Activated naive CD4-positive, alpha-beta T cell treated with Interleukin-2 at 50 U/mL for 16 hours (primary cell): ENCODE measurements around the gene SAP30L.
A peak's percentile ranks its signal among the peaks of the same experiment; 100 is the strongest.

Experiments used
- DNase-seq: peaks from one replicate; pipeline ENCODE4 v3.0.0-alpha.2; 2020

Gene SAP30L

DNA sequence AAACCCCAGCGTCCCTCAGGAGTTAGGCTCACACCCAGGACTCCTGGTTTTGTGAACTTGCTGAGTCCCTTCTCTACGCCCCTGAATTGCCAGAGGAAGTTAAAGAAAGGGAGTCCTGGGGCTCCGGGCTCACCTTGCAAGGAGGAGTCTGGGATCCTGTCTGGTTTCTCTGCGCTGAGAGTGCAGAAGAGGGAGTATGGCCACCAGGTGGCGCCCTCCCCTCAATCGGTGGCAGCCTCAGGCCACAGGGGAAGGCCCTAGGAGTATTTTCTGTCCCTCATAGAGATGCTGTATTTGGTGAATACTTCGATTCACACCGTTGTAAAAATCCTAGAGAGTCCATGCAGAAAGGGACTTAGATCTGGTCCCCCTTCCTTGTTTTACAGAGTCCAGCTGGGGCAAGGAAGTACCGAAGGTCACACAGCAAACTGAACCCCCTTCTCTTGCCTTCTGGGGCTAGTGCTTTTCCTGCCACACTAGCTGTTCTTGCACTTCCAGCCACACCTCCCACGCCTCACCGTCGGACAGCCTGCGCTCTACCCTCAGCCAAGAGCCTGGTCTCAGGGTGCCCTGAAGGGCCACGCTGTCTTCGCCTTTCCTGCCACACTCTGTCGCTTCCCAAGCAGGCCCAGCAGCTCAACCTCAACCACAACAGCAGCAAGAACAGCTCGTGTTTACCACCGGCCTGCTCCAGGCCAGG lies 22.0 kb downstream of the SAP30L start:
- peak; percentile 78 for DNase-seq

DNA sequence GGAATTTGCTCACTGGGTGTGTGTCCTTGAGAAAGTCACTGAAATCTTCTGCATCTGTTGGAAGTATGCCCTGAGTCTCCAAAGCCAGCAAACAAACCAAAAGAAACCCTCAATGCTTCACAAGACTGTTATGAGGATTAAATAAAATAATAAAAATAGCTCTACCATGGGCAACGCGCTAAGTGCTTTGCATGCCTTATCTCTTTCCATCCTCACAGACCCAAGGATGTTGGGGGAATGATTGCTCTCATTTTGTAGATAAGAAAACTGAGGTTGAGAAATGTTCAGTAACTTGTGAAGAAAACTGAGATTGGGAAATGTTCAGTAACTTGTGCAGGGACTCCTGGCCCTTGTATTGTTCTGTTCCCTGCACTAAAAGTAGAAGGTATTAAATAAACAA lies 24.3 kb downstream of the SAP30L start:
- DNase-seq: no peak

DNA sequence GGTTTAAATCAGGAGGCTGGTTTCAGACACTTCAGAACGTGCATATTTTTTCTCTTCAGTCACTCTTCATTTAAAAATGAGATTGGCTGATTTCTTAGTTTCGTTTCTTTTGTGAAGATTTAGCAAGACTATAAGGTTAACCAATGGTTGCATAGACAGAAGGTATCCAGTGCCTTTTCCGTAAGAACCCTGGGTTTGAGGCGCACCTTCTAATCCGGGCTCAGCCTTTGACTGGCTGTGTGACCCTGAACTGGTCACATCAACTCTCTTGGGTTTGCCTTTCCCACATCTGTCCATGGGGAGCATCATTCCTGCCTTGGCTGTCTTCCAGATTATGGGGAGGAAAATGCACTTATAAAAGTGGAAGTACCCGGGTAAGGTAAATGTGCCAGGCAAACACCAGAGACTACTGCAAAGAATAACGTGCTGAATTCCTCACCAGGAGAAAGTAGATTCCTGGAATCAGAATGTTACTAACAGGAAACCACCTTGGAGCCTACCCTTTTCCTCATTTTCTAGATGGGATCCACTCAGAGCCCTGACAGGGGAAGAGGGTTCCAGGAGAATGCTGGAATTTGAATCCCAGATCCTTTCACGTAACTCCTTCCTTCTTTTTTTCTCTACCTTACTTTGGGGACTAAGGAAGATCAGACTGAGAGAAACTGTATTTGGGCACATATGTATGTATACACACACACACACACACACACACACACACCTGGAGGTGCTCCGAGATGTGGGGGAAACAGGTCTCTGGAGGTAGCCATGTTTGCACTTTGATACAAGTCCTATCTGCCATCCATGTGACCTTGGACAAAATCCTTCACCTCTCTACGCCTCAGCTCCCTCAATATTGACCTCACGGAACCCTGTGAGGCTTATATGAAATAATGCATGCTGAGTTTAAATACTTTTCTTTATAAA lies 25.4 kb downstream of the SAP30L start:
- no peak for DNase-seq

DNA sequence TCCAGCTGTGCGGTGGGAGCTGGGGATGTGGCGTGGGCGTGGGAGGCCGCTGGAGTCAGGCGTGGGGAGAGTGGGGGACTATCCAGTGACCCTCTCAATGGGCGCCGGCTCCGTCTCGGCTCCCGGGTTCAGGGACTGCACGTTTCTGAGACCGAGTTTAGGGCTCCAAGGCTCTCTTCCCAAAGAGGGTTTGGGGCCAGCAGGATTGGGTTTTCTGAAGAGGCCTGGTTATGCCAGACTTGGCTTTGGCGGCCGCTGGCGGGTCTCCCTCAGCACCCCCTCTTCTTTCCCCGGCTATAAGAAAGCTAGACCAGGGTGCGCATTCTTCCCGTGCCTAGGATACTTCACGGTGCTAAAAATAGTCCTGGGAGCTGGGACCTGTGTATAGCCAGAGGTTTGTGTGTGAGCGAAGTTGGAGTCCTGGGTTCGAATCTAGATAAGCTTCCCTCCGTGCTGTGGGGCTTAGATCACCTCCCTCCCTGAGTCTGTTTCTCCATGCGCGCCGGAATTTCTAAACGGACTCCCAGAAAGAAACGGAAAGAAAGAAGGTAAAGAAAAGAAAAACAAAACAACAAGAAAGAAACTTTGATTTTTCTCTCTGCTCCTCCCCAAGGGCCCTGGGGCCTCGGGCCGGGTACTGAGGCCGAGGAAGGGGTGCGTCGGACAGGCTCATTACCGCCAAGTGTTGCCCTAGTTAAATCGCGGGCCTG lies 27.2 kb downstream of the SAP30L start:
- no peak for DNase-seq

DNA sequence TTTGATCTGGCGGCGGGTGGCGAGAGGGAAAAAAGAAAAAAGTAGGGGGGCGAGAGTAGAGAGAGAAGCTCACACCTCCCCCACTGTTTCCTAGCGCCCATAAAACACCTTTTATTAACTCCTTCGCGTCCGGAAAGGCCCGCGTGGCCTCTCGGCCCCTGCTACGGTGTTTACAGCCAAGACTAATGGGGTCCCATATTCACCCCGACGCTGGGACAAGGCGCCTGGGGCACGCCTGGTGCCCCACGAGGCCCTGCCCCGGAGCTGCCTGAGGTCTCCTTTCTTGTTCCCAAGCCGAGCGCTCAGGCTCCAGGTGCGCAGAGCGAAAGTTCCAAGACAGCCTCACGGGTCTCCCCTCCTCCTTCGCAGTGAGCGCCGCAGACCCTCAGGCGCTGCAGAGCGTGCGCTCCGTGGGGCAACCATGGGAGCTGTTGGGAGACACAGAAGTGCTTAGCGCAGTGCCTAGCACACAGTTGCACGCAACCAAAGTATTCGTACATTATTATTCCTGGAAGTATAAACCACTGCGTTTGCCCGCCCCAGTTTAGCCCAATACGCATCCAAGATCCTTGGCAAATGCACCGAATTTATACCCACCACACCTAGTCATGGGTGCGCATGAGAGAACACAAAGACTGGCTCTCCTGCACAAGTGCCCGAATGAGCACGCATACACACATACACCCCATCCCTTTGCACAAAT lies 27.9 kb downstream of the SAP30L start:
- no peak for DNase-seq

DNA sequence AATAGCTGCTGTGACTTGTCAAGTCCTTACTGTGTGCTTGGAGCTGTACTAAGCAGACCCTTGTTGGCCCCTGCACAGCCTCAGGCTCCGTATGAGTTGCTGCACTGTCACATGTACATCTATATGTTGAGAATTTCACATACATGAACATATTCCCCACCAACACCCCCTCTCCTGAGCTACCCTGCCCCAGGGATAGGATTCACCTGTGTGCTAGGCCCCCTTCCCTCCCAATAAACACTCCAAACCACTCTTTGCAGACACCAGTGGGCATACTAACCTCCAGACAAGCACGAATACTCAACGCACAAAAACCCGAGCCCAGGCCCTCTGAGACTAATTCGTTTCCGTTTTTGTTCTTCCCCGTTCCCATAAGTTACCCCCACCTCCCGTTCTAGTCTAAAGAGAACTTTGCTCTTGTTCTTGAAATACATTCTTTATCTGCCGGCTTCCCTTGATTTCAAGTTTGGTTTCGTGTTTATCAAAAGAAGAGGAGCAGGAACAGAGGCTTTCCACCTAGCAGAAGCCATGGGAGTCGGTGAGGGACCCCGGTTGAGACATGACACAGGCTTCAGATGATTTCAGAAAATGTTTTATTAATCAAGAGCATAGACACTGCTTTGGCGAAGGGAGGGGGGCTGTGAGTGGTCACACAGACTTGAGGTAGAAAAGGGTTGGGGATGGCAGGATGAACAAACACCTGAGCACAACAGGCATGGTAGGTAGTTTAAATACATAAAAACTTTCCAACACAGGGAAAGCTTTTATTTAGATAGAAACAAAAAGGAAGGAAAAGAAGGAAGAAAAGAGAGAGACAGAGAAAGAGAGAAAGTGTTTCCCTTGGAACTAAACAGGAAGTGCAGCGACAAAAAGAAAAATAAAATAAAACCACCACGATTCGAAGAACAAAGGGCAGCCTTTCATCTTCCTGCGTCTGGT lies 28.9 kb downstream of the SAP30L start:
- no peak for DNase-seq

DNA sequence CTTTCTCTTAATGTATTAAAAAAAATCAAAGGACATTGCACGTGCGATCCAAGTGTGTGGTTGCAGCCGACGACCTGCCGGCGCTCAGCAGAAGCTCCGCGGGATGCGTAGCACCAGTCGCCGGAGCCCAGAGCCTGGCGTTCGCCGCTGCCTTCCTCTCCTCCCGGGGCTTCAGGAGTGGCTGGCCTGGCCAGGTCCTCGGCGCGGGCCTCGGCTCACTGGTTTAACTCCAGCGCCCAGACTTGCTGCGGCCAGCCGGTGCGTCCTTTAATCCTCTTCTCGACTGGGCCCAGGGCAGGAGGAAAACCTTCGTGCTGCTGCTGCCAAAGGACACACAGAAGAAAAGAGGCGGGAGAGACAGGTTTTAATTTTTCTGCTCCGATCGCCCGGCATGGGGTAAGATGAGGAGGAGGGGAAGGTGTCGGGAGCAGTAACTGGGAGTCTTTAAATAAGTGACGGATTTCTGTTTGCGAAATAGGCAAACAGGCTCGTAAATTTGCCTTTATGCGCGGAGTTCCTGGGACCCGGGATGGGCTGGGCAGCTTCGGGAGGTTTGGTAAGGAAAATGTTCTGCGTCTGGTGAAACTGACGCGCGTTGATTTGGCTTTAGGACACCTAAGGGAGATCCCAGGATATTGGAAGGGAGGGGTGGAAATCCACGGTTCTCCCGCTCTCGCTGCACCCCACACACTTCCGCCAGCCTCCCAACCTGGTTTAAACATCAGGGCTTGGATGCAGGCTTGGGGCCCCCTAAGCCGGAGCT lies 30.0 kb downstream of the SAP30L start:
- DNase-seq: no peak

DNA sequence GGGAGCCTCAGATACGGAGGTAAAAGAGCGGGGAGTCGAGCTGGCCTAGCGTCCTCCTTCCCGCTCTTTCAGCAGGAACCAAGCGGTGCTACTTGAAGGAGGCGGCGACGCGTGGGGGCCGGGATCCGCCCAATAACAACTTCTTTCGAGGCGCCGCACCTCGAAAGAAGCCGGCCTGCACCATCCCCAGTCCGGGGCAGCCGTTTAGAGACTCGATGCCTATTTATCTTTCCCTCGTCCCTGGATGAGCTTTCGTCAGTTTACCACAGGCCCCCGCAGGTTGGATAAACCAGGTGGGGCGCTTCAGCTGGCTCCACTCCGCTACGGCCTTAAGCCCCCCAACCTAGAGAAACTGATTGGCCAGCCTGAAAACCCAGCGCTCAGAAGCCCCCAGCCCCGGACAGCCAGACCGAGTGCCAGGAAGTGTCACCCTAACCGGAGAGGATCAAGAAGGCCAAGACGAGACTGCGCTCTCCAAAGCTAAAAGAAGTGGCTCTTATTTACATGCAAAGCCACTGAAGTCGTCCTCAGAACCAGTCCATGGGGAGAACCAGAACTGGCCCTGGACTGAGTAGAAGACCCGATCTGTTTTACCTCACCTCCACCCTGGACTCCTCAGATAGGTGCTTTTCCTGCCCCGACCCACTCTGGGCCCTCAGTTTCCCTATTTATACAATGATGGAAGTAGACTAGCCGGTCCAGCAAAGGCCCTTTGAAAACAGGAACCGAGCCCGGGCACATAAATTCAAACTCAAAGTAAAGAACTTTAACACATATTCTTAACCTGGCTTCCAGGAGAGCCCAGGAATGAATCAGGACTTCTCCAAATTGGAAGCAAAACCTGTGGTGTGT lies 30.8 kb downstream of the SAP30L start:
- DNase-seq: no peak

DNA sequence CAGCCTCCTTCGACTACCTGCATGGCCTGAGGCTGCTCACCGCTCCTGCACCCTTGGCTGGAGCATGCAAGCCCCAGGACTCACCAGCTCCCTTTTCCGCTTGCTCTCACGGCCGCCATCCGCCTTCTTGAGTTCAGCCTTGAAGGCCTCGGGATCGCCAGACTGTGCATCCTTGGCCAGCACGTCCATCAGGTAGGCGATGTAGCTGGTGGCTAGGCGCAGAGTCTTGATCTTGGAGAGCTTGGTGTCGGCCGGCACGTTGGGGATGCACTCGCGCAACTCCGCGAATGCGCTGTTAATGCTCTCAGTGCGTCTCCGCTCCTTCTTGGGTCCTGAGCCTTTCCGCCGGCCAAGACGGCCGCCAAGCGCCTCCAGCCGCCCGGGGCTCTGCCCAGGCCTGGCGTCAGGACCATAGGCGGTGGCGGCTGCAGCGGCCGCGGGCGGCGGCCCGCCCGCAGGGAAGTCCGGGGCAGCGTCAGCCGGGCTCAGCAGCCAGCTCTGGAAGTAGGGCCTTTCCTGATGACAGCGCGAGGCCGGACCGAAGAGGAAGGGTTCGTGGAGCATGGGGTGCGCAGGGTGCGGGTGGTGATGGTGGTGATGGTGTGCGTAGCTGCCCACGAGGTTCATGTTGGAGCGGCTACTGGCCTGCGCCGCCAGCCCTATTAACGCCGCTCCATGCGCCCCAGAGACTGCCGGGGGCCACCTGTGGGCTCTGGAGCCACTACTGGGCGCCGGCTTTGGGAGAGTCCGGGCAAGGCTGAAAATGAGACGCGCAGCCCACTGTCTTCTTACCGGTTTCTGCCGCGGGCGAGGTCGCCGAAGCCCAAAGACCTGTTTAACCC lies 31.8 kb downstream of the SAP30L start:
- DNase-seq: no peak

DNA sequence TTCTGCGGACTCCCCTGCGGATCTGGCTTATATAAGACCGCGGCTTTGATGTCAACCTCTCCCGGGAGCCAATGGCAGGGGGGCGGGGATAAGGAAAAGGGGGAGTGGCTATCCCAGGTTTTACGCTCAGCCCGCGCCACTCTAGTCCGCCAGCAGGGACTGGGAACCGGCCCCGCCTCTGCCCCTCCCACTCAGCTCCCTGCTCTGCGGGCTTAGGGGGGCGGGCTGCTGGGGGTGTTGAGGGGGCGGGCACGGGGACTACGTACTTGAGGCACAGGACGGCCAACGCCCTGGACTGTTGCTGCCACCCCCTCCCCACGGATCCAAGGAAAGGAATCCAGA lies 32.4 kb downstream of the SAP30L start, which contains the start of gene HAND1:
HAND1 (minus strand) TSS at position 4 of the 342 bp plus-strand sequence. CDS start 219 bp downstream, outside the sequence.
- no peak for DNase-seq

DNA sequence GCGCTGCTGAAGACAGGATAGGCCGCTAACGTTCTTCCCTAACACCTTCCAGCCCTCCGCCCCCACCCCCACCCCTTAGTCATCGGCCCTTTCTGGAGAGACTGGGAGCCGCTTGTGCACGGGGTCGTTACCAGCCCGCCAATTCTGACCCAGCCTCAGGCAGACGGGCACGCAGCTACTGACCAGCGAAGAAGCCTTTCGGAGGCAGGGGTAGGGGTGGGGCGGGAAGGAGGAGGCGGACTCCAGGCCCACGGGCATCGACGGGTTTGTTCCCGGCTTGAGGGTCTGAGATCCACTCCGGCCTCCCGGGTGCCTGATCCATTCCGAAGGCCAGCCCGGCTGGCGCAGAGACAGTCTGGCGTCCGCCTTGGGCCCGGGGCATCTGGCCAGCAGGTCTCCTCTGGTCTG lies 33.0 kb downstream of the SAP30L start:
- DNase-seq: no peak

DNA sequence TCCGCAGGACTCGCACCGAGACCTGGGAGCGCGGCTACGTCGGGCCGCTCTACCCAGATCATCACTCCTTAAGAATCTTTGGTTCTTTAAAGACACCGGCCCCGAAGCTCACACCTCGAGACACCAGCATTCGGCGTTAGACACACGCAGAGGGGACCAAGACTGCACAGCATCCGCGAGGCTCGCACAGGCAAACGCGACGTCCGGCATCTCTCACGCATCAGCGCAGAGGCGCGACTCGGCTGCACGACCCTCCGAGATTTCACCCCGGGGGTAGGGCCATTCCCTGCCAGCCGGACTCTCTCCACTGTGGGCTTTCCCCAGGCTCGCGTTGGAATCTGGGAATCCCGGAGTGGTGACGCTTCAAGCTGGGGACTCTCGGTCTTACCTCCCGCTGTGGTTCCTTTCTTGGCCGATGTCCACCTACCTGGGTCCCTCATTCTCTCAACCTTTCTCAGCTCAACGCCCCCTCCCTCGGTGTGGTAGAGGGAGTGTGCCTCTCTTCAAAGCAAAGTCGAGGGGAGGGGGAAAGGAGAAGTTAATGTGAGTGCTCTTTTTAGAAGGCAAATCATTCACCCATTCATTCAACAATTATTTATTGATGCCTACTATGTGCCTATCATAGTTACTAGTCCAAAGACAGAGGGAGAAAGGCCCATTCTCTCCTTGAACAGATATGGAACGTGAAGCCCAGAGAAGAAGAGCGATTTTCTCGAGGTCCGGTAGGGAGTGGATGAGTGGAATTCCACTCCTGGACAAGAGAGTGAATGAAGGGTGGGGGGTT lies 33.6 kb downstream of the SAP30L start:
- DNase-seq: no peak

DNA sequence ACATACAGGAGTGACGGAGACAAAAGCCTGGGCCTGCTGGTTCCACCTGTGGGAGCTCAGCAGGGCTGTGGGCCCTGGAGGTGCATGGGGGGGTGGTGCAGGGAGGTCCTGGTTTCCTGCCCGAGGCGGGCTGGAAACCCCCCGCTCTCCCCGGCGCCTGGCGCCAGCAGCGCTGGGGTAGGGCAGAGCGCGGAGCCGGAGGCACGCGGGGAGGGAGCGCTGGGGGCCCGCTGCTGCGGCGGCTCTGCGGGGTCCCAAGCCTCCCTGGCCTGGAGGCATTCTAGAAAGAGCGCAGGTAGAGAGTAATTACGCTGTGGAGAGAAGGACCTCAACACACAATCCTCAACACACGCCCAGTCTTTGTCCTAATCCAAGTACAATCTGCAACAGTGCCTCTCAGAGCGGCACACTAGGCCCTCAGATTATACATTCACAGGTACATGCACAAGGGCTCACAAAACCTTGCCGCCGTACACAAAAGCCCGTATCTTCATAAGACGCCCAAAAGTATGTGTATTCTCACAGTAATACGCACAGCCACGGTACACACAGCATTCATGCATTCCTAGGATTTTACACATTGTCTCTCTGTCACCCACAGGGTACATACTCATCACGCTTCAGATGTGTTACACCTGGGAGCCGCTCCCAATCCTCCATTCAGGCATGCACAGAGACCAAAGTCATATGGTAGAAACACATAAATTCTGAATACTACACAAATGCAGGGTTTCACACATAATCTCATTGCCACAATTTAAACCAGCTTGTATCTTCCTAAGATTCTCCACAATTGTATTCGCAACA lies 34.4 kb downstream of the SAP30L start:
- no peak for DNase-seq

DNA sequence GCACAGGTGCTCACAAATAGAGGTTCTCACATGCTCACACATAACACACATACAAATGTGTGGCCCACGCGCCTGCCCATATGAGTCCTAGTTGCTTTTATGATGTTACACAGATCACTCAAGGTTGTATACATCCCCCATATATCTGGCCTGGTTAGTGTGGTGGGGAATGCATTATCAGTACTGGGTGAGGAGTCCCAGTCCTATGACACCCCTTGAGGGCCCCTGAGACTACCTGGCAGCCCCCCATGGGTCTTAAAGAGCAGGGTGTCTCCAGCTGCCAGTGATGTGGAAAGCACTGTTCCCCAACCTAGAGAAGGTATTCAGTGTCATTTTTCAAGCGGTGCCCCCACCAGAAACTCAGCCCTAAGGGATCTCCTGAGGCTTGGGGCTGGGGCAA lies 35.0 kb downstream of the SAP30L start:
- DNase-seq: no peak

DNA sequence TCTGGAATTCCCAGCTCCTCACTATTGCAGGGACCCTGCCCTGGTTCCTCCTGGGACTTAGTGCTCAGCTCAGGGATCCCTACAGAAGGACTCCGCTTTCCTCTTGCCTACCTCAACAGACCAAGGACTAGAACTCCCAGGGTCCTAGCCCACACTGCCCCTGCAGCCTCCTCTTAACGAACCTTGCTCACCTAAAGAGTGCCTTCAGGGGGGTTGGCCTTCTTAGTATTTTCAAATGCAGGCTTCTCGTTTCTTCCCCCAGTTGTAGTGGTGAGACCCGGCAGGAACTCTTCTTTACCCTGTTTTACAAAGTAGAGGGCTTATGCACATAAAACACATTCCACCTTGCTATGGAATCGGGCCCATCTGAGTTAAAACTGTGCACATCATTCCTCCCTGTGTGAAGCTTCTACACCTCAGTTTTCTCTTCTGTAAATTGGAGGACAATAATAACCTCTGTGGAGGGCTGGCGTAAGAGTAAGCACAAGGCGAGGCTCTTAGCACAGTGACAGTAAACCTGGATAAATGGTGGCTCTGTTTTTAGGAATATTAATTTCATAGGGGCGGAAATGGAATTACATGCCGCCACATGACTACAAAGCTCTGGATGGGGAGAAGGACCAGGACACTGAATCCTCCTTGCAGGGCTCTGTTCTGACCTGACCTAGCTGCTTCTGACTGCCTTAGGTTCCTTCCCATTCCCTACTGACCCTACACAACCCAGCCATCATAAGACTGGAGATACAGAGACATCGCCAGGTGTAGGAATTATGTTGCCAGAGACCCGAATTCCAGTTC lies 36.0 kb downstream of the SAP30L start:
- no peak for DNase-seq
